ENCODE results near the gene BCL11B.
"Not testable (repeated sequence)": the region's sequence is repeated elsewhere in the genome, so short reads cannot be mapped to it uniquely, and the experiment has no call there.

Gene BCL11B

GRCh38 chr14:99236386-99237138, 35.4 kb downstream of the BCL11B start:
- no peak for DNase-seq

DNA sequence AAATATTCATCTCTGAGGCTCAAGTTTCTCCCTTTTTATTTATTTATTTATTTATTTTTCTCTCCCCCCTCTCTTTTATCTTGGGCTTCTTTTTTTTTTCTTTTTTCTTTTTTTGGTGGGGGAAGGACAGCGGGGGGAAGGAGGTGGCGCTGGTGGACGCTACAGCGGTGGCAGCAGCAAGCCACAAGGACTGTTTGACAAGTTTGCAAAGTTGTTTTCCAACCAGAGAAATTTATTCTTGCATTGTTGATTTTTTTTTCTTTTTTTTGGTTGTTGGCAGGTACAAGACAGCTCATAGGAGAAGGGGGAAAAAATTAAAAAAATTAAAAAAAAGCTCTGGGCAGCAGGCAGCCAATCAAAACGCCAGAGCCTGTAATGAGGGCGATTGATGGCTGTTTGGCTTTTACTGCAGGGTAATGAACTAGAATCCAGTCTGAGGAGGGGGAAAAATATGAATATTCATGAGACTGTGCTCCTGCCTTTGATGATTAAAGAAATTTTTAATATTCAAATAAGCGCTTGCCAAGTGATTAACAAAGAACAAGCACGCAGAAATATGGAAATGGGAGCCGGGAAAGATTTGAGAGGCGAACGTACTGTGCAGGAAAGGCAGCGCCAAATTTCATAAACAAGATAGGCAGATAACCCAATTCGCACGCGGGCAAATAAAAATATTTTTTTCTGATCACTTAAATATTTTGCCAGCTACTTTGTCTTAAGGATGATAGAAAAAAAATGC, 36.2 kb downstream of the BCL11B start:
- DNase-seq = no peak

DNA sequence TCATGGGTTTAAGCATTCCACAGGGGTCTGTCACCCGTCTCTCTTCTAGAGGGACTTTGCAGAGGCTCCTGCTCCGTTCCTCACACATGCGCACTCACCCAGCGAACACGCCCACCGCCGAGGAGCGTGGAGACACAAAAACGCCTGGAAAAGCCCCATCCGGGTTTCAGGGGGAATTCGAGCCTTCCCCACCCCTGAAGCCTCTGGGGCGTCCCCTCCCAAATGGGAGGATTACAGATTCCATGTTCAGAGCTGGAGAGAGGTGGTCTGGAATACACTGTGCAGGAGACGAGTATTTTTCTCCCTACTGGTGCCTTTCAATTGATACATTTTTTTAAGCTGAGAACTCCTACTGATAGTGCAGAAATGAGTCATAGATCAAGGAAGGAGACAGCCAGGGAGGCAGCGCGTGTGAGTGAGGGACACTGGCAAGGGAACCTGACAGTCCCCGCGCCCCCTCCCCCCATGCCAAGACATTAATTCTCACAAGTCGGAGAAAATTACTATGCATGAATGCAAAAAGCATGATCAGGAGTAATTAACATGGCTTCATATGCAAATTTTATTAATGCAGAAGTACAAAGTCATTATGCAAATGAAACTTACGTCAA, 36.9 kb downstream of the BCL11B start:
- DNase-seq = peak; percentile 89

- no peak for DNase-seq
These were observed 37.6 kb downstream of the BCL11B start for GRCh38 chr14:99234355-99234754.

DNA sequence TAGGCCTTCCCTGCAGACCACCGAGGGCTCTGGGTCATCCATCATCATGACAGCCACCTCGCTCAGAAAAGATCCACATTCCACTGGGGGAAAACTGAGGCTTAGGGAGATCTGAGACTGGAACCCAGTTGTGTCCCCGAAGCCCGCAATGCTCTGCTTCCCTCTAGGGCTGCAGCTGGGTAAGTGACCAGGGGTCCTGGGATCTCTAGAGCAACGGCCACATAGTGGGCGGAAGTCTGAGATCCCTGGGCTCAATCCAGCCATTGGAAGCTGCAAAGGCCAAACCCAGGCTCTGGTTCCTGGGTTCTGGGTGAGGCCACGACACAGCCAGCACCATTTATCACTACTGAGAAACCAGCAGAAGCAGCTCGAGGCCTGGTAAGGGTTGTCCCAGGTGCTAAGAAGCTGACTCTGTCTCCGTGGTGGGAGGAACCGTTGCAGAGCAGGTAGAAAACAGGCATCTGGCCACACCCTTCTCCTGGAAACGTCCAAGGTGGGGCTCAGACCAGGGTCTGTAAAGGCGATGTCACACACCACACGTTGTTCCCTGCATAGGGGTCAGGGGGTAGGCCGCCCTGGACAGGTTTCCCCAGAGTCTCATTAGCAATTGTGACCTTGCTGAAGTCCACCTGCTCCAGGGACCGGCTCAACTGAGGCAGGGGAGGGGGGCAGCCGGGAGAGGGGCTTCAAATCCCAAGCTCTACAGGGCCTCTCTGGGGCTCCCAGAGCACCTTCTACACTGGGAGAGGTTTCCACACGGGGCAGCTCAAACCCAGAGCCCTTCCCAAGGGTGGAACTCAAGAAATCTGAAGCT, 38.6 kb downstream of the BCL11B start:
- DNase-seq = no peak

- no peak for DNase-seq
These were observed 39.2 kb downstream of the BCL11B start for GRCh38 chr14:99232714-99233214.

- no peak for DNase-seq
These were observed 39.9 kb downstream of the BCL11B start for GRCh38 chr14:99231850-99232713.

- DNase-seq = no peak
These were observed 40.7 kb downstream of the BCL11B start for GRCh38 chr14:99231161-99231849.

DNA sequence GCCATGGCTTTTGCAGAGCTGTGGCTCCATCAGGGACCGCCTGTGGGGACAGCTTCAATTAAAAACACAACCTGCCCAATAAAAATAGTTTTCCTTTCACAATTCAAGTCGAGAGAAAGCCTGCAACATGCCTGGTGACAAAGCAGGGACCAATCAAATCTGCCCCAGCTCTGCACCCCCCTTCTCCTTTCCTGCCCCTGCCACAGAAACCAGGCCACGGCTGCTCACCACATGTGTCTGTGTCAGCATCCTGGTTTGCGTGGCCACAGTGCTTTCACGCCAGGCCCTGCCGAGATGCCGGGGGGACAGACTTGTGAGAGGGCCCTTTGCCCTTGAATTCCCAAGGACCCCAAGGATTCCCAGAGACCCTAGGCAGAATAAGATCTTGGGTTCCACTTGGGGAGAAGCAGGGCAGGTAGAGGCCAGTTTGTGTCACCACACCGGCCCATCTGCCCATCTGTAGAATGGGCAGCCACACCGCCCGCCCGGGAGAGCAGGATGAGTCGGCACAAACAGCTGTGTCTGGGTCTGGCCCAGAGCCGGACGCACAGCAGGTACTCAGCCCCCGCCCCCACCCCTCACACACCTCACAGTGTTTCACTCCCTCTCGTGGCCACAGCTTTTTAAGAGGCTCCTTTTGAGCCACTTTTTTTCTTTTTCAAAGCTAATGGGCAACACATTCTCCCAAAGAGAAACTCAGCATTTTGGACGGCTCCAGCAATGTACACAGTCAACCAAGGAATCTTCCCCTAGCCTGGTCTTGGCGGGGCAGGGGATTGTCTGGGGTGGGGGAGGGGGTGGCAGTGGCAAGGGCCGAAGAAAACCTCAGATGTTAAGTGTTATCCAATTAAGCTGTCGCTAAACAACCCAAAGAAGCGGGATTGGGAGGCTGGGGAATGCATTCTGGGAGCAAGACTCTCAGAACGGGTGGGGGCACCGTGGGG, 41.5 kb downstream of the BCL11B start:
- DNase-seq = peak; percentile 81

DNA sequence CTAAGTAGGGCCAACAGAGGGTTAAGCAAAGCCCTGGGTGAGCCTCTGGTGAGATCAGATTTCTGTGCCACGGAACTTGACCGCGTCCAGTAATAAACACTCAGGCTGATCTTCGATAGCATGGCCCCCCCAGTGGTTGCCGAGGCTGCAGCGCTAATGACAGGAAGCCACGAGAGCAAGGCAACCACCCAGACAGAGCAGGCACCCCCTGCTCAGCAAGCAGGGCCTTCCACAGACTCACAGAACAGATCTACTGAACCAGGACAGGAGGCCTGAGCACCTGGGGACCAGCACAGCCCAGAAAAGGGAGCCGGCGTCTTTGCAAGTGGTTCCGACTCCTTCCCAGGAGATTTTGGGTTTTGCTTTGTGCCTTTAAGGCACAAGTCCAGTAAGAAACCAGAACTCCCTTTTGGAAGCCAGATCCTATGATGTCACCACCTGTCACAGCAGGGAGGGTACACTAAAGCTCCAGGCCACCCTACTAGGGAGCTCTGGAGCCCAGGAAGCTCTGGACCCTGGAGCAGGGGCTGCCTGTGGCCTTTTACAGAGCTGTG, 42.3 kb downstream of the BCL11B start:
- no peak for DNase-seq

DNA sequence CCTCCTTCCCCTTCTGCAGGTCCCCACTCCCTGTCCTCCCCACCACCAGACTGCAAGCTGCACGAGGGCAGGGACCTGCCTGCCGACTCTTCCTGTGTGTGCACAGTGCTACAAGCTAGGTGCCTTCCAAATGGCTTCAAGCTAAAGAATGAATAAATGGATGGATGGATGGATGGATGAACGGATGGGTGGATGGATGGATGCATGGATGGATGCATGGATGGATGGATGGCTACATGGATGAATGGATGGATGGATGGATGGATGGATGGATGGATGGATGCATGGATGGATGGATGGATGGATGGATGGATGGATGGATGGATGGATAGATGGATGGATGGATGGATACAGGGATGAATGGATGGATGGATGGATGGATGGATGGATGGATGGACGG, 43.2 kb downstream of the BCL11B start:
- DNase-seq = not testable (repeated sequence)

- DNase-seq = no peak
These were observed 45.3 kb downstream of the BCL11B start for GRCh38 chr14:99226687-99227086.

DNA sequence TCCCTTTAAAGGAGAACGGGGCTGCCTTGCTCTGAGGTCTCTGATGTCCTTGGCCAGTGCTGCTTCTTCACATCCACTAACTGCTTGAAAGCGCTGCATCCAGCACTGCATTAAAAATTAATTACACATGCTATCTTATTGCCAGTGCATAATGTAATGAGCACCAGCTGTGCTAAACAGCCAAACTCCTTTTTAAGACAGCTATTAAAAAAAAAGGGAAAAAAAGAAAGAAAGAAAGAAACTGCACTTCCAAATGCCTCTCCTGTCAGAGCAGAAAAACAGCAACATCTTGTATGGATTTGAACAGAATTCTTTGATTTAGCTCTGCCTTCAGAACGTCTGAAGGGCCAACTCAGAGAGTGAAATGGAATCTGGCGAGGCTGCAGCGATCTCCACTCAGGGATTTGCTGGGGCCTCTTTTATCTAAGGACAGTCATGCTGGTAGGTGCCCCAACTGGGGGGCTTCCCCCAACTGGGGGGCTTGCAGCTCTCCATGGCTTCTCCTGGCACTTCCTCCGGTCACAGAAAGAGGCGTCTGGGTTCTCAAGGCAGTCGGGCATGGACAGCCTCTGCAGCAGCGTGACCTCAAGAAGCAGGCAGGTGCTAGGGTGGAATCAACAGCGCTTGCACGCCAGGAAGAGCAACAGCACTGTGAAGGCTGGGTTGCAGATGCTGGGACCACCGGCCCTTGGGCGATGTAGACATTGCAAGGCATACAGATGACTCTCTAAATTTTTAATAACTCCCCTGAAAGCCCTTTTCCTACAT, 46.4 kb downstream of the BCL11B start:
- DNase-seq = no peak

- DNase-seq = no peak
These were observed 47.0 kb downstream of the BCL11B start for GRCh38 chr14:99224948-99225347.

- DNase-seq = no peak
These were observed 47.7 kb downstream of the BCL11B start for GRCh38 chr14:99224116-99224910.

DNA sequence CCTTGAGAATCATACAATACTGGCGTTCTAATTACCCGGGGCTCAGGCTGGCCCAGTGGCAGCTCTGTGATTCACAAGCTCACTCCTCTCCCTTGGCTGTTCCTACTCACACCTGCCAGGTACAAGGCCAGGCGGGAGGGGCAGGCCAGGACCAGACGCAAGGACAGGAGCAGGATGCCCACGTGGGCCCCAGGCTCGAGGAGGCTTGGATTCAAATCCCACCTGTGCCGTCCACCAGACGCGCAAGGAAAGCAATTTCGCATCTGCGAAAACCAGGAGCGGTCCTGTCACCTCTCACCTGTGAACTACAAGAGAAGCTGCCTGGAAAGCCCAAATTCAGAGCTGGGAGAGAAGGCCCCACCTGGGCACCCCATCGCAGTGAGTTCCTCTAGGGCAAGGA, 50.6 kb downstream of the BCL11B start:
- DNase-seq = no peak

DNA sequence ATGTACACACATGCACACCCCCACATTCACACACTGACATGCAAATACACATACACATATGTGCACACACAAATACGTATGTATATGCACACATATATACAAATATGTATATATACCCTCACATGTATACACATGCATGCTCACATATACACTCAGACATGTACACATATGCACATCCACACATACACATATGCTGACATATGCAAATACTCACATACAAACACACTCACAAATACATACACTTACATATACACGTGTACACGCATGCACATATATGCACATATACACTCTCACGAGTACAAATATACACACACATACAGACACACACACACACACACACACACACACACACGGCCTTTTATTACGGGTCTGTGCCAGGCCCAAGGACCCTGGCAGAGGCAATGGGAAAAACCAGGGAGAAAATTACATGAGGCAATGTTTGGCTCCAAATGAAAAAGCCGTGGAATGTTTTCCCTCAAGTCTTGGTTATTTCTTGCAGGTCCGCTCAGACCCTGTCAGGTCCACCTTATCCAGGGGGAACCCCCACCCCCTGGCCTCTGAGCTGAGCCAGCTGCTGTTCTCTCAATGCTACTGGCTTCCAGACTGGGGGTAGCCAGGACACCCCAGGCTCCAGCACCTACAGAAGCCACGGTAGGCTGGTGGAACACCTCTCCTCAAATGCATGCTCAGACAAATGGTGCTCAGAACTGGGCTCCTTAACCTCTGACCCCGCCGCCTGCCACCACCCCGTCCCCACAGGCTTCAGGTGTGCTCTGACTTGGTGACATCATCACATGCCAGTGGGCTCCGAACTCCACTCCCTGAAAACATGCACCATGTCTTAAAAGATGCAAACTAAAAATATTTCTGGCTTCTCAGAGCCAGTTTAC, 54.7 kb downstream of the BCL11B start:
- DNase-seq = no peak

Data from stimulated activated CD4-positive, alpha-beta T cell treated with anti-CD3 and anti-CD28 coated beads, Interleukin-4, amount 100 ng/mL, for 24 hours (primary cell).